Activated CD4-positive, CD25-positive, alpha-beta regulatory T cell treated with anti-CD3 and anti-CD28 coated beads, Interleukin-2, amount 50 U/mL, for 16 hours (primary cell): ENCODE results near the gene VWC2L.

Source experiments
- DNase-seq: peaks from one replicate; pipeline ENCODE4 v3.0.0-alpha.2; 2020; ENCODE audit warnings: low read depth, low spot score

VWC2L gene

DNA sequence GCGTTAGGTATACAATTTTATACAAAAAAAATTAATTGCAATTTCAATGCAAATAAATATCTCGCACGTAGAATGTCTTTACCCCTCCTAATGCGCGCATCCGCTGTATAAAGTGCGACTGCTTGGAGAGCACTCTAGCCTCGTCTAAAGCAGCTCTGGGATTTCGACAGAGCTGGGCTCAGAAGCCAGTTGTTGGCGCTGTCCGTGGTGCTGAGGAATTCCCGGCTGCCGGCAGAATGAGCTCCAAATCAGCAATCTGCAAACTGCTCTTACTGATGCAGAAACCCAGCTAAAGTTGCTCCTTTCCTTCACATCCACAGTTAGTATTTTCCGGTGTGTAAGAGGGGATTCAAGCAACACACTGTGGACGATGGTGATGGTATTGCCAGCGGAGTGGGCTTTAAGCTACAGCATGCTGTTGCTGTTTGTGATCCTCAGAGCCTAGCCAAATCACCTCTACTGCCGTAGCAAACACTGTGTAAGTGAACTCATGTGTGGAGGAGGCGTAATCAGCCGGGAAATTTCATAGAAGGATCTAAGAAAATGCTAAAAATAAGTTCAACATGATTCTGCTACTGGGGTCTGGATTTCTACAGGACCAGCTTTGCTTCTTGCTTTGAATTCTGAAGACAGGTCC, at the start of gene VWC2L:
Gene VWC2L (plus strand): TSS at position 137 of the 637 bp plus-strand sequence. CDS start 3,140 bp downstream, outside the sequence.
- no peak for DNase-seq

GRCh38 chr2:214361116-214361515, 49.7 kb upstream of the VWC2L start:
- DNase-seq: no peak

DNA sequence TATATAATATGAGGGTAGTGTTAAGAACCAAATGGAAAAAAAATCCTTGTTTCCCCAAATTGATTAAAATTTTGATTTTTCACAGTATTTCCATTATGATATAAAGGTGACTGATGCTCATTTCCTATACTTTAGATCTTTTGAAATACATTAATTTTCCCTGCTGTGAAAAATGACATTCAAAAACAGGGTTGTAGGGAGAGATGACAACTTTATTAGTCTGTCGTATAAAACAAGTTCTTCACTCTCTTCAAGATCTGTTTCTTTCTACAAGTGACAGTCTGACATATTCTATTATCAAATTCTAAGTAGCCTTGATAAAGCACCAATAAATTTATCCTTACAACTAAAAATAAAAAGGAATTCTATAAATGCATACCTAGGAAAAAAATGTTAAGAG, 45.3 kb upstream of the VWC2L start:
- DNase-seq: no peak

GRCh38 chr2:214367171-214367570, 43.7 kb upstream of the VWC2L start:
- no peak for DNase-seq

GRCh38 chr2:214376618-214377285, 34.1 kb upstream of the VWC2L start:
- DNase-seq: no peak

- DNase-seq: no peak
Observed at GRCh38 chr2:214377286-214377624, 33.6 kb upstream of the VWC2L start.

GRCh38 chr2:214378455-214379103, 32.3 kb upstream of the VWC2L start:
- no peak for DNase-seq

DNA sequence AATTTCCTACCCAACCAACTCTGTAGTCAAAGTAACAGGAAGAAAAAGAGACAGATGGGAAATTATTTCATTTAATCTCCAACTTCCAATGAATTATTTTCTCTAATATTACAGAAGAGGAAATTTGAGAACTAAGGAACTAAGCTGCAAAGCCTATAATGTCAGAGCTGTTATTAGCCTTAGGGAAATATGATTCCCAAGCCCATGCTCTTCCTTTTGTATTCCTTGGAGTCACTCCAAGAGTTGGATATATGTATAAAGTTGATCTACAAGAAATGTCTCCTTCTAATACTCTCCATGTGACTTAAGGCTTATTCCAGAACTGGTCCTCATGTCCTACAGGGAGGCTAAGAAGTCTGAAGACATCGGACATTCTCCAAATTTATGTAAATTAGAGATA, 31.6 kb upstream of the VWC2L start:
- no peak for DNase-seq

DNA sequence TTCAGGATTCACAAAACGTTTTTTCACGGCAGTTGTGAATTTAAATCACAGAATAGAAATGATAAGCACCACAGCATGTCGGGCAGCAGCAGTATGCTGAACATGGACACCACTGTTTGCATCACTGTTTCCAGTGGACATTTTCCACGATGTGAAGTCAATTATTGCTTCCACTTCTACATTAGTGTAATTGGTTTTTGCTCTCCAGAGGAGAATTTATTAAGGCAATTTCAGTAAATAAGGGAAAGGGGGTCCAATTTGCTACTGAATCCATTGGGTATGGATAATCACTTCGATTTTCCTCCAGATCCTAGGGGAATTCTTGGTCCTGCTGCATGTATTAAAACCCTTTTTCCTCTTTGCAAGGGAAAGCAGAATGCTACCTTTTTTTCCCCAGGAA, 30.2 kb upstream of the VWC2L start:
- DNase-seq: no peak

GRCh38 chr2:214382229-214382628, 28.6 kb upstream of the VWC2L start:
- no peak for DNase-seq

DNA sequence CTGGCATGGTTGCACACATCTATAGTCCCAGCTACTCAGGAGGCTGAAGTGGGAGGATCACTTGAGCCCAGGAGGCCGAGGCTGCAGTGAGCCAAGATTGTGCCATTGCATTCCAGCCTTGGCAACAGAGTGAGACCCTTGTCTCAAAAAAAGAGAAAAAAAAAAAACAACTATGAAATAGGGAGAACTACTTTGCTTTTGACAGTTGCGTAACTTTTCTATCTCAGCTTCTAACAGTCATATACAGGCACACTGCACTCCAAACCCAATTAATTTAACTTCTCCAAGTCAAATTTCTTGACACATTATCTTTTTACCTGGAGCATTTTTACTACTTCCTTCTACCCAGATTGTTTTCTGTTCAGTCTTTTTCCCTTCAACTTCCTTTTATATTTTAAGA, 24.1 kb upstream of the VWC2L start:
- no peak for DNase-seq

DNA sequence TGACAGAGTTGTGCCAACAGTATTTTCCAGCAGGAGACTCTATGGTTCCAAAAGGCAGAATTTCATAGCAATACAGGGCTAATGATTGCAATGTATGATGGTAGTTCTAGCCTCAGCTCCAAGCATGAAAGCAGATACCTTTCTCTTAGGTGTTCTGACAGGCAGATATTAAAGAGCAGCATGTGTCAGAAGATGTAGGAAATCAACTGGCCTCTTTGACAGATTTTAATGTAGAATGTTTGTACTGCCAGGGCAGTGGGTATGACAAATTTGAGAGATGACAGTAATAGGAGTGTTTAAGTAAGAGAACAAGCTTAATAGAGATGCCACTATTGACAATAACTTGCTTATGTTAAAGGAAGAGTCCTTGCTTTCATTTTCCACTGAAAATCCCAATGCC, 21.5 kb upstream of the VWC2L start:
- DNase-seq: no peak

- DNase-seq: no peak
Observed at GRCh38 chr2:214393796-214394195, 17.1 kb upstream of the VWC2L start.

- DNase-seq: no peak
Observed at GRCh38 chr2:214395040-214395439, 15.8 kb upstream of the VWC2L start.

- DNase-seq: no peak
Observed at GRCh38 chr2:214401580-214401979, 9.3 kb upstream of the VWC2L start.

GRCh38 chr2:214410128-214410775, 602 bp upstream of the VWC2L start:
- DNase-seq: no peak

DNA sequence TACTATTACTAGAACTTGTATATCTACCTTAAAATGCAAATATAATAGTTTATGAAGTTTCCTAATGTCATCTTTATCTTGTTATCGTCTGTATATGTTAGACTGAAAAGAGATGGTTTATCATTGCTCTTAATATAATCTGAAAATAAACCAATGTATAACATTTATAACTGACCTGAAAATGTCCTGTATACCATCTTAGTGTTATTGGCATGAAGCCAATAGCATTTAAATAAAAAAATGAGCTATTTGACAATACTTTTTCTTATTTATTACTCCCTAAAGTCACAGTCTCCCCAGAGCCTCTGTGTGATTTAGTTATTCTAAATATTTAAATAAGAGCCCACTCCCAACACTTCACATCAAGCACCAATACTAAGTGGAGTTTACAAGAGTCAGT, 1.8 kb downstream of the VWC2L start:
- DNase-seq: no peak

DNA sequence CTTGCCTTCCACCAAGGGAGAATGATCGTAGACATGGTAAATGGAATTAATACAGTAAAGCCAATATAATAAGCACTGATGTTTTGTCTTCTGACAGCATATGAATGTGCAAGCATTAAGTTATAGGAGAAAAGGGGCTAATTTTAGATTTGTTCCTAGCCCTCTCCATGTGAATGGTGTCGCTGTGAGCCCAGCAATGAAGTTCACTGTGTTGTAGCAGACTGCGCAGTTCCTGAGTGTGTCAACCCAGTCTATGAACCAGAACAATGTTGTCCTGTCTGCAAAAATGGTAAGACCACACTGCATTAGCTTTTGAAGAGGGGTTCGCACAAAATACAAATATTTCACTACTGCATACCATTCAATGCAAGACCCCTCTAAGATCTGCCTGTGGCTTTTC, 25.6 kb downstream of the VWC2L start:
- DNase-seq: no peak

DNA sequence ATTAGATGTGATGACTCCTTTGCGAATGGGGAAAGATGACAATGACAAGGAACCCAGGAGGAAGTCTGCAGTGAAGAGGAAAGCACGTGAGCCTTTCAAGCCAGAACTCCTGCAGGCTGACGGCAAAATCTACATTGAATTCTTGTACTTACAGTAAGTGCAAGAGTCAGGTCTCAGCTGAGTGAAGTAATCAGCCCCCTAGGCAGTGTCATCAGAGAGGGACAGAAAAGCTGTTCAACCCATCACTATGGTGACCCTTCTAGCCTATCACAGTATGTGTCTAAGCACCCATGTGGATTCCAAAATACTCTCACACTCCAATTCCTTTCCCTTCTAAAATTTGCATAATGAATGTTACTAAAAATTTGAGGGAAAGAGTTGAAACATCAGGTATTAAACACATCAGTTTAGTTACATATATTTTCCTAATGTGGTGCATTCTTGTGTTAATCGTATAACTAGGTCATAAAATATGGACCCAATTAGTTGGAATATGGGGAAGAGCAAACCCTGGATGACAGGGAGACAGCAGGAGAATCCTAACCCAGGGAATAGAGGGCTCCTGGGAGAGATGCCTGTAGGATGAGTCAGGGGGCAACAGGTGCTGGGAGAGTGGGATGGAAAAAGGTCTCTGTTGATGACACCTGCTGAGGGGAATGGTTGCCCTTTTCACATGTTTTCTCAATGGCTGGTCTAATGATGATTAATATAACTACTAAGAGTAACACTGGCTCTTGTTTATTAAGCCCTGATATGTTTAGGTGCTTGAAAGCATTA, 39.5 kb downstream of the VWC2L start:
- no peak for DNase-seq

DNA sequence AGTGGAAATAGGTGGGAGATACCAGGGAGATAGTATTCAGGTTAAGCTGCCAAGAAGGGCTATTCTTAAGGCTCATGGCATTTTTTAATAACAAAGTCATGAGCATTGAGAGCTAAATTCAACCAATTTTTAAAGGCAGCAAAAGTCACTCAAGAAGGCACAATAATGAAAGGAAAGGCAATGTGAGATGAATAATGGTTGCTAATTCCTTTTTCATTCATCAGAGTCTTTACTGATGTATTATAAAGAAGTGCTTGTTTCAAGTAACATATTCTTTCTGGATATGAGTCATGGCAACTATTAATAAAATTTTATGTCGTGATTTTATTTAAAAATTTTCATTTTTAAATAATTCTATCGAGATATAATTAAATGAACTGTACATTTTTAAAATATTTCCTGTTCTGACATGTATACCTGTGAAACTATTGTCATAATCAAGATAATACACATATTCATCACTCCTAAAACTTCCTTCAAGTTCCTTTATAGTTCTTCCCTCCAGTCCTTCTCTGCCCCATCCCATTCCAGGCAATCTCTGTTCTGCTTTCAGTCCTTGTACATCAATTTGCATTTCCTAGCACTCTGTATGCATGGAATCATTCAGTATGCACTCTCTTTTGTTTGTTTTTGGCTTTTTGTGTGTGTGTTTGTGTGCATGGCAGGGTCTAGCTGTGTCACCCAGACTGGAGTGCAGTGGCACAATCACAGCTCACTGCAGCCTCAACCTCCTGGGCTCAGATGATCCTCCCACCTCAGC, 40.8 kb downstream of the VWC2L start:
- DNase-seq: no peak
